B cell (primary cell): ENCODE data around the gene ADAP1. TPM values are rescaled to one million over a fixed set of nuclear protein-coding genes. Genes with fewer than 3 reads are reported as not detected.

Experiments used
- ATAC-seq: fragments of 200-7000 bp; cut with Tn5 transposase; one replicate; pipeline ENCODE4 v1.10.0; 2021; ENCODE audit warnings: low read depth, mild to moderate bottlenecking, moderate number of reproducible peaks, moderate library complexity
- CTCF ChIA-PET: fragments of 350-600 bp; sonication (Branson Sonifier 250); formaldehyde crosslinking; loops from one replicate; lab custom pipeline; 2021; ENCODE audit warnings: antibody characterized with exemption, inconsistent platforms; lab: Charles Lee
- POLR2A ChIA-PET: fragments of 350-600 bp; sonication (Branson Sonifier 250); formaldehyde crosslinking; loops from one replicate; lab custom pipeline; 2021; ENCODE audit warnings: antibody characterized with exemption; lab: Charles Lee
- DNase-seq: peaks from one replicate; pipeline ENCODE4 v3.0.0; 2013
- H2AFZ ChIP-seq: 2 replicates; pipeline ENCODE4 v1.6.1; 2012; ENCODE audit warnings: mild to moderate bottlenecking, low read depth, low read length; ENCODE audit not compliant: insufficient read depth, poor library complexity, severe bottlenecking
- H3K27ac ChIP-seq, 2 donors: 1 replicate in 1 of 2; 2 replicates in 1 of 2; pipeline ENCODE4 v1.5.1; 2012 to 2013; ENCODE audit warnings: low read length in 2 of 2, mild to moderate bottlenecking in 2 of 2, moderate library complexity in 1 of 2
- H3K27me3 ChIP-seq, 4 experiments: fragments of 200-600 bp in 1 of 4; sonication (generic) in 1 of 4; replicated peaks in 1 of 4; 1 replicate in 2 of 4; 2 replicates in 2 of 4; pipeline versions ENCODE4 v1.6.1 to v1.7.0; 2013 to 2016; ENCODE audit warnings: low read length in 3 of 4, mild to moderate bottlenecking in 2 of 4, mixed read lengths in 1 of 4, moderate library complexity in 1 of 4; ENCODE audit not compliant: insufficient read depth in 4 of 4, control insufficient read depth in 3 of 4; ENCODE audit errors: control extremely low read depth in 1 of 4
- H3K36me3 ChIP-seq, 2 experiments: replicated peaks in 1 of 2; 1 replicate in 1 of 2; 2 replicates in 1 of 2; pipeline versions ENCODE4 v1.6.1 to v1.7.1; 2013; ENCODE audit warnings: low read length in 1 of 2; ENCODE audit not compliant: insufficient read depth in 2 of 2, control insufficient read depth in 1 of 2; ENCODE audit errors: control extremely low read depth in 1 of 2, extremely low read depth in 1 of 2
- H3K4me1 ChIP-seq, 2 donors: fragments of 200-600 bp in 1 of 2; sonication (generic) in 1 of 2; 1 replicate in 1 of 2; 2 replicates in 1 of 2; pipeline versions ENCODE4 v1.5.1 to v1.6.1; 2013 to 2017; ENCODE audit warnings: low read length in 2 of 2; ENCODE audit not compliant: control insufficient read depth in 2 of 2, insufficient read depth in 2 of 2
- H3K4me2 ChIP-seq: replicated peaks from 2 replicates; pipeline ENCODE3; 2012; ENCODE audit warnings: mild to moderate bottlenecking, low read depth, low read length; ENCODE audit not compliant: poor library complexity, severe bottlenecking
- H3K4me3 ChIP-seq, 5 experiments: fragments of 200-600 bp in 1 of 5; sonication (generic) in 1 of 5; 1 replicate in 3 of 5; 2 replicates in 2 of 5; pipeline versions ENCODE4 v1.5.1 to v1.7.0; 2011 to 2016; ENCODE audit warnings: low read length in 4 of 5, mild to moderate bottlenecking in 4 of 5, low read depth in 2 of 5, control low read depth in 1 of 5, moderate library complexity in 1 of 5; ENCODE audit not compliant: insufficient read depth in 1 of 5; ENCODE audit errors: control extremely low read depth in 1 of 5, extremely low read depth in 1 of 5
- H3K79me2 ChIP-seq: fragments of 200-600 bp; sonication (generic); one replicate; pipeline ENCODE4 v1.6.0; 2016; ENCODE audit warnings: low read length; ENCODE audit not compliant: control insufficient read depth, insufficient read depth
- H3K9ac ChIP-seq: fragments of 200-600 bp; sonication (generic); 2 replicates; pipeline ENCODE4 v1.6.1; 2017; ENCODE audit warnings: mild to moderate bottlenecking, low read length, moderate library complexity
- H3K9me3 ChIP-seq, 3 donors: one replicate each; pipeline versions ENCODE4 v1.6.1 to v1.7.1; 2013; ENCODE audit warnings: low read length in 2 of 3; ENCODE audit not compliant: control insufficient read depth in 2 of 3, insufficient read depth in 1 of 3; ENCODE audit errors: control extremely low read depth in 1 of 3
- H4K20me1 ChIP-seq: 2 replicates; pipeline ENCODE4 v1.6.0; 2012; ENCODE audit warnings: mild to moderate bottlenecking, low read length; ENCODE audit not compliant: insufficient read depth, control insufficient read depth, poor library complexity, severe bottlenecking
- H3K27ac Mint-ChIP-seq: one replicate; pipeline ENCODE4 v1.8.0; 2021; ENCODE audit warnings: mixed read lengths
- H3K27me3 Mint-ChIP-seq: one replicate; pipeline ENCODE4 v1.8.0; 2021; ENCODE audit warnings: mixed read lengths
- H3K4me1 Mint-ChIP-seq: one replicate; pipeline ENCODE4 v1.8.0; 2021; ENCODE audit warnings: mixed read lengths
- H3K4me3 Mint-ChIP-seq: one replicate; pipeline ENCODE4 v1.8.0; 2021; ENCODE audit warnings: mixed read lengths
- H3K9me3 Mint-ChIP-seq: one replicate; pipeline ENCODE4 v1.8.0; 2022; ENCODE audit warnings: mixed read lengths; ENCODE audit not compliant: insufficient read depth
- EZH2 ChIP-seq: IDR thresholded peaks from 2 replicates; pipeline ENCODE4 v1.6.1; 2012; ENCODE audit warnings: borderline replicate concordance, low read depth, mild to moderate bottlenecking, moderate library complexity, low read length; ENCODE audit not compliant: insufficient read depth, poor library complexity, severe bottlenecking
- WGBS: methylation state at CpG from one replicate; pipeline ENCODE4 v1.1.5; 2013; ENCODE audit warnings: missing lambda C conversion rate; ENCODE audit not compliant: insufficient coverage; 5-methylcytosine and 5-hydroxymethylcytosine counted together
- intact Hi-C: fragments of 100-400 bp; cut with micrococcal nuclease; formaldehyde crosslinking; loops from one replicate; pipeline ENCODE4 v1.10.0; 2022
- polyA plus RNA-seq: library from polyadenylated mRNA; depleted of rRNA; stranded (reverse); fragments of >200 nt; gene quantifications from 2 replicates; pipeline ENCODE4 v1.2.3, GENCODE V29; 2012
- total RNA-seq, 2 donors: library from RNA; stranded (reverse); fragments of 120-200 nt in 1 of 2; gene quantifications; 1 replicate in 1 of 2; 2 replicates in 1 of 2; pipeline versions ENCODE4 v1.2.3 to v1.2.4, GENCODE V29; 2013 to 2022
- TF ChIP-seq, protein P1 (sequence below): fragments of 200-600 bp; IDR thresholded peaks from one replicate; pipeline ENCODE4 v1.8.0; 2022; ENCODE audit warnings: antibody characterized with exemption, mild to moderate bottlenecking

The ADAP1 gene
- total and polyA plus RNA-seq, 2 donors (not counting 1 experiment from before 2014, with no cell fraction given): 10.8 to 12.9 TPM

- intact Hi-C loops: no loop called here
- ATAC-seq (no peak), DNase-seq (no peak)
- H2AFZ ChIP-seq: no peak within 1 kb of the TSS
- H3K27me3 ChIP-seq: peaks cover 0 to 24% (median 7%) of the 10 kb centered on the region in 4 experiments
- no peak within 1 kb of the TSS for H3K27ac Mint-ChIP-seq
- POLR2A ChIA-PET: no interaction called here
- WGBS: 90% methylated on average over 32 of the region's 34 CpGs
- TF ChIP-seq EZH2: no peak
- TF ChIP-seq, protein P1, sequence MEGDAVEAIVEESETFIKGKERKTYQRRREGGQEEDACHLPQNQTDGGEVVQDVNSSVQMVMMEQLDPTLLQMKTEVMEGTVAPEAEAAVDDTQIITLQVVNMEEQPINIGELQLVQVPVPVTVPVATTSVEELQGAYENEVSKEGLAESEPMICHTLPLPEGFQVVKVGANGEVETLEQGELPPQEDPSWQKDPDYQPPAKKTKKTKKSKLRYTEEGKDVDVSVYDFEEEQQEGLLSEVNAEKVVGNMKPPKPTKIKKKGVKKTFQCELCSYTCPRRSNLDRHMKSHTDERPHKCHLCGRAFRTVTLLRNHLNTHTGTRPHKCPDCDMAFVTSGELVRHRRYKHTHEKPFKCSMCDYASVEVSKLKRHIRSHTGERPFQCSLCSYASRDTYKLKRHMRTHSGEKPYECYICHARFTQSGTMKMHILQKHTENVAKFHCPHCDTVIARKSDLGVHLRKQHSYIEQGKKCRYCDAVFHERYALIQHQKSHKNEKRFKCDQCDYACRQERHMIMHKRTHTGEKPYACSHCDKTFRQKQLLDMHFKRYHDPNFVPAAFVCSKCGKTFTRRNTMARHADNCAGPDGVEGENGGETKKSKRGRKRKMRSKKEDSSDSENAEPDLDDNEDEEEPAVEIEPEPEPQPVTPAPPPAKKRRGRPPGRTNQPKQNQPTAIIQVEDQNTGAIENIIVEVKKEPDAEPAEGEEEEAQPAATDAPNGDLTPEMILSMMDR: no peak
- H3K9ac ChIP-seq: no peak within 1 kb of the TSS
- no peak within 1 kb of the TSS for H3K27ac ChIP-seq
- no peaks in the 10 kb centered on the region for H3K79me2 ChIP-seq
- no peaks in the 10 kb centered on the region for H3K36me3 ChIP-seq
- peaks cover 8% of the 10 kb centered on the region for H3K27me3 Mint-ChIP-seq
- no peak within 1 kb of the TSS for H3K4me3 ChIP-seq
- peaks cover 2% of the 10 kb centered on the region for H3K4me1 Mint-ChIP-seq
- no peak within 1 kb of the TSS for H3K4me2 ChIP-seq
- H3K9me3 Mint-ChIP-seq: no peaks in the 10 kb centered on the region
- CTCF ChIA-PET: interaction anchor here (1.2 kb wide), 2 partner anchors 8 to 12 kb away, joined by 3 to 5 read pairs; no protein-coding TSS in a partner anchor
- H3K4me1 ChIP-seq: no peaks in the 10 kb centered on the region
- H4K20me1 ChIP-seq: no peaks in the 10 kb centered on the region
- H3K4me3 Mint-ChIP-seq: no peak within 1 kb of the TSS
- peaks cover 0 to 7% (median 0%) of the 10 kb centered on the region in 3 donors for H3K9me3 ChIP-seq
These were observed 28.6 kb upstream of the ADAP1 start, which contains the start of gene CYP2W1 for GRCh38 chr7:983004-983615. Gene CYP2W1, plus strand, starts transcription at chr7:983181. Its CDS starts 31 bp downstream, at chr7:983212.

GRCh38 chr7:982511-983003, 28.1 kb upstream of the ADAP1 start:
- Mint-ChIP-seq H3K27ac (no peak overlapping the region), H3K4me3 (no peak overlapping the region), H3K27me3 (peaks cover 8% of the 10 kb centered on the region), H3K9me3 (no peaks in the 10 kb centered on the region), H3K4me1 (peaks cover 2% of the 10 kb centered on the region)
- H3K4me3 ChIP-seq: no peak overlapping the region
- no peaks in the 10 kb centered on the region for H3K4me1 ChIP-seq
- ChIA-PET CTCF (interaction anchor here (0.9 to 1.4 kb wide), 5 partner anchors 9 to 192 kb away, joined by 3 to 5 read pairs (median 3); no protein-coding TSS in a partner anchor), POLR2A (no interaction called here)
- DNase-seq (no peak), ATAC-seq (no peak)
- WGBS: 77% methylated on average over 8 of the region's 10 CpGs
- H3K4me2 ChIP-seq: no peak overlapping the region
- H3K36me3 ChIP-seq: no peaks in the 10 kb centered on the region
- intact Hi-C loops: no loop called here
- H4K20me1 ChIP-seq: no peaks in the 10 kb centered on the region
- no peak overlapping the region for H3K27ac ChIP-seq
- H2AFZ ChIP-seq: no peak overlapping the region
- peaks cover 0 to 7% (median 0%) of the 10 kb centered on the region in 3 donors for H3K9me3 ChIP-seq
- TF ChIP-seq EZH2: no peak
- TF ChIP-seq, protein P1: no peak
- H3K79me2 ChIP-seq: no peaks in the 10 kb centered on the region
- no peak overlapping the region for H3K9ac ChIP-seq
- H3K27me3 ChIP-seq: peaks cover 0 to 18% (median 4%) of the 10 kb centered on the region in 4 experiments
